ENCODE data around the gene TYK2.

TYK2 gene

DNA sequence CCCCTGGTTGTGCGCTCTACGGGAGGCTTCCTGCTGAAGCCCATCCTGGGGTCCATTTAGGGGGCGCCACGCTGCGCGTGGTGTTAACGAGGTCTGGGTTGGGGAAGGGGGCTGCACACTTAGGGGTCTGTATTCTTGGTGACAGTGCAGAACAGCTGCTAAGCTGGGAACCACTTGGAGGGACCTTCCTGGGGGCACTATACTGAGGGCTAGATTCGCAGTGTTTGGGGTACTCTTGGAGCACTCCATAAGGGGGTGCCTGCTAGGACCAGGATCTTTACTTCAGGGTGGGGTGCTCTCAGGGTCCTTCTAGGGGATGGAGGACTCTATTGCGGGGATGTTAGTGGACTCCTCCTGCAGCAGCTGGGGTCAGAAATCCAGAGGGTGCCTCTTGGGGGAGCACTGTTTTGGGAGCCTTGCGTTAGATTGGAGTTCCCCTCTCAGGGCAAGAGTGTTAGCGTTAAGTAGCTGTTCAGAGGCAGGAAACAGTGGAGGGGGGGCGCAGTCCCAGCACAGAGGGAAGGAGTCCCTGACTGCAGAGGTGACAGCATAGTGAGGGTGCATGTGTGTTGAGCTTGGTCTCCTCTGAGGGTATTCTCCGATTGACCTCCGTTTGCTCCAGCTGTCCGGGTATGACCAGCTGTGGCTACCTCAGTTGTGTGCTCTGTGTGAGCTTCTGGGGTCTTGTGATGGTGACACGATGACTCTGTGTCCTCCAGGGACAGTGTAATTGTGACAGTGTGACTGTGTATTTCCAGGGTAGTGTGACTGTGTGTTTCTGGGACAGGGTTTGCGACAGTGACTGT, 41.1 kb upstream of the TYK2 start:
- no peaks in the 10 kb centered on the region for H4K20me1 ChIP-seq (ENCODE audit: insufficient read depth, low read length, poor library complexity, severe bottlenecking)
- TF ChIP-seq EZH2phosphoT487 (IDR thresholded peaks at IDR 0.05; ENCODE audit: borderline replicate concordance) = no peak
- no peak for TF ChIP-seq CTCF (conservative IDR thresholded peaks at IDR 0.05; ENCODE audit: low read length)
- no peak overlapping the region for H3K9ac ChIP-seq (ENCODE audit: low read depth, low read length, poor library complexity, severe bottlenecking)
- no peaks in the 10 kb centered on the region for H3K27me3 ChIP-seq (ENCODE audit: insufficient read depth, low read length, poor library complexity, severe bottlenecking)
- H3F3A ChIP-seq (ENCODE audit: low read depth) = no peaks in the 10 kb centered on the region
- no peaks in the 10 kb centered on the region for H3K9me3 ChIP-seq (ENCODE audit: insufficient read depth, low read depth, low read length)
- H3K9me2 ChIP-seq (replicated peaks; ENCODE audit: low read depth, low read length) = no peaks in the 10 kb centered on the region
- no peak overlapping the region for H2AFZ ChIP-seq (ENCODE audit: low read length)
- peak overlapping the region; percentile 4 for H3K4me2 ChIP-seq (ENCODE audit: low read depth, low read length, poor library complexity, severe bottlenecking)
- H3K79me2 ChIP-seq (ENCODE audit: insufficient read depth, low read length) = no peaks in the 10 kb centered on the region
- H3K4me3 ChIP-seq (ENCODE audit: low read length, poor library complexity, severe bottlenecking) = no peak overlapping the region
- H3K36me3 ChIP-seq (ENCODE audit: insufficient read depth, low read length) = no peaks in the 10 kb centered on the region
- H3K4me1 ChIP-seq (ENCODE audit: insufficient read depth, low read length, poor library complexity, severe bottlenecking) = peaks cover 28% of the 10 kb centered on the region

- peak within 1 kb of the TSS; percentile 87 for H3K4me2 ChIP-seq (ENCODE audit: low read depth, low read length, poor library complexity, severe bottlenecking)
- H4K20me1 ChIP-seq (ENCODE audit: insufficient read depth, low read length, poor library complexity, severe bottlenecking) = no peaks in the 10 kb centered on the region
- H3K79me2 ChIP-seq (ENCODE audit: insufficient read depth, low read length) = no peaks in the 10 kb centered on the region
- no peaks in the 10 kb centered on the region for H3F3A ChIP-seq (ENCODE audit: low read depth)
- peak within 1 kb of the TSS; percentile 69 for H3K4me3 ChIP-seq (ENCODE audit: low read length, poor library complexity, severe bottlenecking)
- H3K27me3 ChIP-seq (ENCODE audit: insufficient read depth, low read length, poor library complexity, severe bottlenecking) = no peaks in the 10 kb centered on the region
- peaks cover 28% of the 10 kb centered on the region for H3K4me1 ChIP-seq (ENCODE audit: insufficient read depth, low read length, poor library complexity, severe bottlenecking)
- peak within 1 kb of the TSS; percentile 72; the same call in 1 of the 2 replicates for H2AFZ ChIP-seq (ENCODE audit: low read length)
- no peaks in the 10 kb centered on the region for H3K9me2 ChIP-seq (replicated peaks; ENCODE audit: low read depth, low read length)
- H3K9me3 ChIP-seq (ENCODE audit: insufficient read depth, low read depth, low read length) = no peaks in the 10 kb centered on the region
- no peaks in the 10 kb centered on the region for H3K36me3 ChIP-seq (ENCODE audit: insufficient read depth, low read length)
- TF ChIP-seq CTCF (conservative IDR thresholded peaks at IDR 0.05; ENCODE audit: low read length) = no peak
- TF ChIP-seq EZH2phosphoT487 (IDR thresholded peaks at IDR 0.05; ENCODE audit: borderline replicate concordance) = no peak
- H3K9ac ChIP-seq (ENCODE audit: low read depth, low read length, poor library complexity, severe bottlenecking) = peak within 1 kb of the TSS; percentile 55
These were observed 40.3 kb upstream of the TYK2 start, which contains the start of gene PDE4A for GRCh38 chr19:10420444-10421239. Gene PDE4A (plus strand): TSS chr19:10420538. CDS start chr19:10420765, 227 bp downstream.

- Histone ChIP-seq H3K9me2 (replicated peaks; ENCODE audit: low read depth, low read length) (no peaks in the 10 kb centered on the region), H3K4me3 (ENCODE audit: low read length, poor library complexity, severe bottlenecking) (peak overlapping the region; percentile 69), H3K4me2 (ENCODE audit: low read depth, low read length, poor library complexity, severe bottlenecking) (peak overlapping the region; percentile 87), H3K27me3 (ENCODE audit: insufficient read depth, low read length, poor library complexity, severe bottlenecking) (no peaks in the 10 kb centered on the region), H2AFZ (ENCODE audit: low read length) (peak overlapping the region; percentile 72; the same call in 1 of the 2 replicates), H3K36me3 (ENCODE audit: insufficient read depth, low read length) (no peaks in the 10 kb centered on the region), H3K79me2 (ENCODE audit: insufficient read depth, low read length) (no peaks in the 10 kb centered on the region), H3K9me3 (ENCODE audit: insufficient read depth, low read depth, low read length) (no peaks in the 10 kb centered on the region), H3K4me1 (ENCODE audit: insufficient read depth, low read length, poor library complexity, severe bottlenecking) (peaks cover 22% of the 10 kb centered on the region), H3F3A (ENCODE audit: low read depth) (no peaks in the 10 kb centered on the region), H4K20me1 (ENCODE audit: insufficient read depth, low read length, poor library complexity, severe bottlenecking) (no peaks in the 10 kb centered on the region), H3K9ac (ENCODE audit: low read depth, low read length, poor library complexity, severe bottlenecking) (no peak overlapping the region)
- TF ChIP-seq EZH2phosphoT487 (IDR thresholded peaks at IDR 0.05; ENCODE audit: borderline replicate concordance) (no peak), CTCF (conservative IDR thresholded peaks at IDR 0.05; ENCODE audit: low read length) (no peak)
These were observed 39.5 kb upstream of the TYK2 start for GRCh38 chr19:10419646-10420443.

Data from Loucy (cell line).